Prostate gland (tissue), 2 donors: ENCODE measurements around the gene SGSH. TPM values are rescaled to one million over a fixed set of nuclear protein-coding genes. Genes with fewer than 3 reads are reported as not detected.

Experiments
- DNase-seq: peaks from one replicate; pipeline ENCODE4 v3.0.0-alpha.2; 2019; ENCODE audit warnings: low spot score
- H3K27ac ChIP-seq, 2 donors: fragments of 200-600 bp; sonication (generic); 2 replicates each; pipeline ENCODE4 v1.5.1; 2017 to 2019
- H3K27me3 ChIP-seq: fragments of 200-600 bp; sonication (generic); replicated peaks from 2 replicates; pipeline ENCODE4 v1.5.1; 2019; ENCODE audit not compliant: insufficient read depth
- H3K36me3 ChIP-seq, 2 donors: fragments of 200-600 bp; sonication (generic); 1 replicate in 1 of 2; 2 replicates in 1 of 2; pipeline versions ENCODE4 v1.5.1 to v1.8.1; 2017 to 2019
- H3K4me1 ChIP-seq: fragments of 200-600 bp; sonication (generic); replicated peaks from 2 replicates; pipeline ENCODE4 v1.5.1; 2019
- H3K4me3 ChIP-seq, 2 donors: fragments of 200-600 bp; sonication (generic); 2 replicates each; pipeline ENCODE4 v1.5.1; 2017 to 2019
- H3K9me3 ChIP-seq: fragments of 200-600 bp; sonication (generic); 2 replicates; pipeline ENCODE4 v1.5.1; 2017
- POLR2A ChIP-seq: fragments of 450-650 bp; IDR thresholded peaks from one replicate; pipeline ENCODE4 v1.6.1; 2016; ENCODE audit warnings: antibody characterized with exemption, mild to moderate bottlenecking
- POLR2AphosphoS5 ChIP-seq: sonication (generic); formaldehyde crosslinking; IDR thresholded peaks from one replicate; pipeline ENCODE4 v1.6.1; 2017; ENCODE audit warnings: antibody characterized with exemption
- WGBS: methylation state at CpG from one replicate; pipeline ENCODE4 v1.1.5; 2018; 5-methylcytosine and 5-hydroxymethylcytosine counted together
- intact Hi-C: fragments of 100-400 bp; cut with DNase I; formaldehyde crosslinking; loops from one replicate; pipeline ENCODE4 v1.14.2; 2022
- total RNA-seq, 2 donors: library from RNA; depleted of rRNA; stranded (reverse); fragments of >200 nt; gene quantifications; one replicate each; pipeline ENCODE4 v1.1.0, GENCODE V29; 2016
- TF ChIP-seq, protein P1 (sequence below), 4 experiments: fragments of 200-600 bp in 2 of 4; fragments of 450-650 bp in 2 of 4; sonication (generic) in 2 of 4; IDR thresholded peaks; 1 replicate in 3 of 4; 2 replicates in 1 of 4; pipeline ENCODE4 v1.5.1; 2016 to 2019; ENCODE audit warnings: antibody characterized with exemption in 4 of 4, mild to moderate bottlenecking in 2 of 4, moderate library complexity in 2 of 4

The SGSH gene
- total RNA-seq, 2 donors from 2014 or later, result 41.2 to 95.7 TPM

- 83% methylated on average over 21 of the region's 21 CpGs for WGBS
- peaks cover 6% of the 10 kb centered on the region for H3K4me1 ChIP-seq
- intact Hi-C loops, result loop anchor here (10.0 kb wide), 1 partner anchor 249 kb away; no protein-coding TSS in a partner anchor
- H3K4me3 ChIP-seq, result no peak overlapping the region
- no peaks in the 10 kb centered on the region for H3K9me3 ChIP-seq
- no peaks in the 10 kb centered on the region for H3K27me3 ChIP-seq
- TF ChIP-seq POLR2A (no peak), POLR2AphosphoS5 (no peak)
- TF ChIP-seq, protein P1, sequence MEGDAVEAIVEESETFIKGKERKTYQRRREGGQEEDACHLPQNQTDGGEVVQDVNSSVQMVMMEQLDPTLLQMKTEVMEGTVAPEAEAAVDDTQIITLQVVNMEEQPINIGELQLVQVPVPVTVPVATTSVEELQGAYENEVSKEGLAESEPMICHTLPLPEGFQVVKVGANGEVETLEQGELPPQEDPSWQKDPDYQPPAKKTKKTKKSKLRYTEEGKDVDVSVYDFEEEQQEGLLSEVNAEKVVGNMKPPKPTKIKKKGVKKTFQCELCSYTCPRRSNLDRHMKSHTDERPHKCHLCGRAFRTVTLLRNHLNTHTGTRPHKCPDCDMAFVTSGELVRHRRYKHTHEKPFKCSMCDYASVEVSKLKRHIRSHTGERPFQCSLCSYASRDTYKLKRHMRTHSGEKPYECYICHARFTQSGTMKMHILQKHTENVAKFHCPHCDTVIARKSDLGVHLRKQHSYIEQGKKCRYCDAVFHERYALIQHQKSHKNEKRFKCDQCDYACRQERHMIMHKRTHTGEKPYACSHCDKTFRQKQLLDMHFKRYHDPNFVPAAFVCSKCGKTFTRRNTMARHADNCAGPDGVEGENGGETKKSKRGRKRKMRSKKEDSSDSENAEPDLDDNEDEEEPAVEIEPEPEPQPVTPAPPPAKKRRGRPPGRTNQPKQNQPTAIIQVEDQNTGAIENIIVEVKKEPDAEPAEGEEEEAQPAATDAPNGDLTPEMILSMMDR (IDR thresholded peaks at IDR 0.05), result no peak
- H3K27ac ChIP-seq, result peak overlapping the region; percentile 21 to 74
- DNase-seq, result no peak
- H3K36me3 ChIP-seq, result no peaks in the 10 kb centered on the region
Observed at GRCh38 chr17:80253631-80254395, 33.7 kb upstream of the SGSH start.

GRCh38 chr17:80252871-80253270 lies 32.7 kb upstream of the SGSH start:
- Histone ChIP-seq H3K4me3 (no peak overlapping the region), H3K27ac (no peak overlapping the region), H3K9me3 (no peaks in the 10 kb centered on the region), H3K27me3 (no peaks in the 10 kb centered on the region), H3K36me3 (no peaks in the 10 kb centered on the region), H3K4me1 (peaks cover 6% of the 10 kb centered on the region)
- peak; percentile 71 for DNase-seq
- WGBS, result 47% methylated on average over 7 of the region's 13 CpGs
- TF ChIP-seq, protein P1 (IDR thresholded peaks at IDR 0.05), result peak; percentile 15 to 78 (median 60)
- TF ChIP-seq POLR2AphosphoS5 (peak; percentile 47), POLR2A (no peak)
- intact Hi-C loops, result loop anchor here (10.0 kb wide), 1 partner anchor 248 kb away; no protein-coding TSS in a partner anchor

DNA sequence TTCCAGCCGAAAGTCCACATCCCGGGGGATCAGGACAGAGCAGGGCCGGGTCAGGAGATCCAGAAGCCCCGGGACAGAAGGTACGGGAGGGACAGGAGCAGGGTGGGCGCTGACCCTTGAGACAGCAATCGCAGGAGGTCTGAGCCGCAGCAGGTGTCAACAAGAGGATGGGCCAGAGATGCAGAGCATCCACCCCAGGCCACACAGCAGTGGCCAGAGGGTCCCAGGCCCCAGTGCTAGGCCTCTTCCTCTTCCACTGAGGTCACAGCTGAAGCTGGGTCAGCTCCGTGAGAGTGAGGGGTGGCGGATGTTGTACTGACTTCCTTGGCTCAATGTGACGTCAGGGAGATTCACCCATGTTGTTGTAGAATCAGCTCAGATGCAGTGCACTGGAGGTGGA lies 31.8 kb upstream of the SGSH start:
- TF ChIP-seq POLR2AphosphoS5, result no peak
- TF ChIP-seq, protein P1 (IDR thresholded peaks at IDR 0.05), result no peak
- TF ChIP-seq POLR2A, result no peak
- Histone ChIP-seq H3K36me3 (no peaks in the 10 kb centered on the region), H3K27me3 (no peaks in the 10 kb centered on the region), H3K27ac (no peak overlapping the region), H3K4me3 (no peak overlapping the region), H3K4me1 (peaks cover 6% of the 10 kb centered on the region), H3K9me3 (no peaks in the 10 kb centered on the region)
- intact Hi-C loops, result loop anchor here (10.0 kb wide), 1 partner anchor 247 kb away; no protein-coding TSS in a partner anchor
- WGBS, result 94% methylated on average over 11 of the region's 11 CpGs
- DNase-seq, result no peak

GRCh38 chr17:80248894-80249710 lies 29.0 kb upstream of the SGSH start:
- TF ChIP-seq, protein P1 (IDR thresholded peaks at IDR 0.05), result no peak
- no peak for TF ChIP-seq POLR2A
- no peak for TF ChIP-seq POLR2AphosphoS5
- Histone ChIP-seq H3K4me1 (no peaks in the 10 kb centered on the region), H3K4me3 (no peak overlapping the region), H3K9me3 (no peaks in the 10 kb centered on the region), H3K27me3 (no peaks in the 10 kb centered on the region), H3K36me3 (peaks cover 6 to 13% of the 10 kb centered on the region in 2 donors), H3K27ac (no peak overlapping the region)
- intact Hi-C loops, result no loop called here
- WGBS, result 90% methylated on average over 26 of the region's 26 CpGs
- DNase-seq, result no peak
